CD4-positive, alpha-beta T cell treated with Interleukin-4 for 4 hours (primary cell): ENCODE results near the gene RNF213.
"Not testable (repeated sequence)": the region's sequence is repeated elsewhere in the genome, so short reads cannot be mapped to it uniquely, and the experiment has no call there.

Experiments
- DNase-seq: peaks from one replicate; pipeline ENCODE4 v3.0.0-alpha.2; 2020

RNF213 gene

GRCh38 chr17:80397686-80398085 lies 137.0 kb downstream of the RNF213 start:
- no peak for DNase-seq

GRCh38 chr17:80401086-80401485 lies 140.4 kb downstream of the RNF213 start:
- not testable (repeated sequence) for DNase-seq

GRCh38 chr17:80402102-80402501 lies 141.4 kb downstream of the RNF213 start:
- DNase-seq = not testable (repeated sequence)

GRCh38 chr17:80402959-80403358 lies 142.3 kb downstream of the RNF213 start:
- DNase-seq = no peak

- DNase-seq = no peak
Measured at GRCh38 chr17:80406146-80406545, 145.5 kb downstream of the RNF213 start.

GRCh38 chr17:80407917-80408316 lies 147.3 kb downstream of the RNF213 start:
- not testable (repeated sequence) for DNase-seq

GRCh38 chr17:80408872-80409271 lies 148.2 kb downstream of the RNF213 start:
- DNase-seq = no peak

GRCh38 chr17:80409626-80410025 lies 149.0 kb downstream of the RNF213 start:
- DNase-seq = no peak

GRCh38 chr17:80410441-80411087 lies 149.9 kb downstream of the RNF213 start:
- not testable (repeated sequence) for DNase-seq

- DNase-seq = no peak
Measured at GRCh38 chr17:80413771-80414507, 153.3 kb downstream of the RNF213 start.

GRCh38 chr17:80414508-80414802 lies 153.8 kb downstream of the RNF213 start:
- DNase-seq = no peak

- peak; percentile 91 for DNase-seq
Measured at GRCh38 chr17:80414803-80415625, 154.4 kb downstream of the RNF213 start, which contains the start of gene ENDOV. Gene ENDOV, plus strand, starts transcription at chr17:80415167. Its CDS starts 28 bp downstream, at chr17:80415195.

GRCh38 chr17:80415626-80416137 lies 155.0 kb downstream of the RNF213 start:
- DNase-seq = no peak

GRCh38 chr17:80416260-80416939 lies 155.7 kb downstream of the RNF213 start:
- DNase-seq = no peak

GRCh38 chr17:80416940-80417293 lies 156.3 kb downstream of the RNF213 start:
- DNase-seq = no peak

GRCh38 chr17:80418589-80418988 lies 157.9 kb downstream of the RNF213 start:
- DNase-seq = no peak

GRCh38 chr17:80419255-80419654 lies 158.6 kb downstream of the RNF213 start:
- DNase-seq = no peak

GRCh38 chr17:80421381-80422090 lies 160.9 kb downstream of the RNF213 start:
- no peak for DNase-seq

GRCh38 chr17:80422276-80422675 lies 161.6 kb downstream of the RNF213 start:
- no peak for DNase-seq

GRCh38 chr17:80422981-80423380 lies 162.3 kb downstream of the RNF213 start:
- DNase-seq = no peak

GRCh38 chr17:80423536-80424225 lies 163.0 kb downstream of the RNF213 start:
- DNase-seq = no peak

- DNase-seq = no peak
Measured at GRCh38 chr17:80424261-80424660, 163.6 kb downstream of the RNF213 start.
